HG03442 (cell line): ENCODE results near the gene CHTF18.

Experiments
- ATAC-seq: cut with Tn5 transposase; IDR thresholded peaks from one replicate; pipeline ENCODE4 v1.9.1; 2021; ENCODE audit warnings: mild to moderate bottlenecking, moderate library complexity; ENCODE audit not compliant: unreplicated experiment

The CHTF18 gene

DNA sequence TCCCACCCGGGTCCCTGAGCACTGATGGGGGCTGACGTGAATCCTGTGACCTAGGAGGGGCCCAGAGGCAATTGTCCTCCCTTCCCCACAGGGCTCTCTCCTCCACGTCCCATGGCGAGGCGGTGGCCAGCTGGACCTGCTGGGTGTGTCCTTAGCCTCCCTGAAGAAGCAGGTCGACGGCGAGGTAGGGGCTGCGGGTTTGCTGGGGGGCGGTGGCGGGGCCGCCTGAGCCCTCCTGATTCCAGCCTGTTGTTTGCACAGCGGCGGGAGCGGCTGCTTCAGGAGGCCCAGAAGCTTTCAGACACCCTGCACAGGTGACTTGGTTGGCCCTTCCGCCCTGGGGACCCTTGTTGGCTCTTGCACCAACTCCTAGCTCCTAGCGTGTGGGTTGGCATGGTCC lies 1.7 kb downstream of the CHTF18 start:
- ATAC-seq = no peak

DNA sequence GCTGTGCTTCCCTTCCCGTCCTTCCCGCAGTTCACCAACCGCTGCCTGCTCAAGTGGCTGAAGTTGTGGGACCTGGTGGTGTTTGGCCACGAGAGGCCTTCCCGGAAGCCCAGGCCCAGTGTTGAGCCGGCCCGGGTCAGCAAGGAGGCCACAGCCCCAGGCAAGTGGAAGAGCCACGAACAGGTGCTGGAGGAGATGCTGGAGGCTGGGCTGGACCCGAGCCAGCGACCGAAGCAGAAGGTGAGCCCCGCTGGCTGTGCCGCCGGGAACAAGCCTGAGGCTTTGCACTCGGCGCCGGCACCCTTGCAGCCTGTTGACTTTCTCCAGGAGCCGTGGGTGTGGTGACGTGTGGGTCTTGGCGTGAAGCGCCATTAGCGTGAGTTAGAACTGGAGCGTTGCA lies 2.7 kb downstream of the CHTF18 start:
- no peak for ATAC-seq

DNA sequence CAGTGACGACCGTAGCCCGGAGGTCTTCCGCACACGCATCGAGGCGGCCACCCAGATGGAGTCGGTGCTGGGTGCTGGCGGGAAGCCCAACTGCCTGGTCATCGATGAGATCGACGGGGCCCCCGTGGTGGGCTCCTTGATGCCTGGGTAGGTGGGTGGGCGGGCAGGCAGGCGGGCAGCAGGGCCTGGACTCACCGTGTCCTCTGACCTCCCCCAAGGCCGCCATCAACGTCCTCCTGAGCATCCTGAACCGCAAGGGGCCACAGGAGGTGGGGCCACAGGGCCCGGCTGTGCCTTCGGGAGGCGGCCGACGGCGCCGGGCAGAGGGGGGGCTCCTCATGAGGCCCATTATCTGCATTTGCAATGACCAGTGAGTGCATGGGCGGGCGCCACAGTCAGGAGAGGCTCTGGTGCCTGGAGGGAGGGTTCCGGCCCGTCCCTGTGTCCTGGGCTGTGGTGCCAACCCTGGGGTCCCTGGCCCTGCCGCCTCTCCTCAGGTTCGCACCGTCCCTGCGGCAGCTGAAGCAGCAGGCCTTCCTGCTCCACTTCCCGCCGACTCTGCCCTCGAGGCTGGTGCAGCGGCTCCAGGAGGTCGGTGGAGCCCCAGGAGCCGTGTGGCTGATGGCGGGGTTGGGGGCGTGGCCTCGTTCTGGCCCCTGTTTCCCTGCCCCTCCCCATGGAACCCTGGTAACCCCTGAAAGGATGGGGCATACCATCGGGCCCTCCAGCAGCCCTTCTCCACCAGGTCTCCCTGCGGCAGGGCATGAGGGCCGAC lies 4.0 kb downstream of the CHTF18 start:
- no peak for ATAC-seq

DNA sequence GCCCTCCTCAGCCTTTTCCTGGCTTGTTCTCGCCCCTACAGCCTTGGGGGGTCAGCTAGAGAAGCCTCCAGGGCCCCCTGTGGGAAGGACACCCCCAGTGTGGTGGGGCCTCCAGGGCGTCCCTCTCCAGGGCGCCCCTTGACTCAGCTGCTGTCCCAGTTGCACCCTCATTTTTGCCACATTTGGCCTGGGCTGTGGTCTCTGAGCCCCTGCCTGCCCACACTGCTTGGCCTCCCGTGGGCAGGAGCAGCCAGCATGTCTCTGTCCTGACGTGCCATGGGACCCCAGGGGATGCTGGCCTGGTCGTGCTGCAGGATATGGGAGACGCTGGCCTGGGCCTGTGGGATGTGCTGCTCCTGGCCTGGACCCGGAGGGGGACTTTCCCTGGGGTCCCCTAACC lies 5.0 kb downstream of the CHTF18 start:
- no peak for ATAC-seq

DNA sequence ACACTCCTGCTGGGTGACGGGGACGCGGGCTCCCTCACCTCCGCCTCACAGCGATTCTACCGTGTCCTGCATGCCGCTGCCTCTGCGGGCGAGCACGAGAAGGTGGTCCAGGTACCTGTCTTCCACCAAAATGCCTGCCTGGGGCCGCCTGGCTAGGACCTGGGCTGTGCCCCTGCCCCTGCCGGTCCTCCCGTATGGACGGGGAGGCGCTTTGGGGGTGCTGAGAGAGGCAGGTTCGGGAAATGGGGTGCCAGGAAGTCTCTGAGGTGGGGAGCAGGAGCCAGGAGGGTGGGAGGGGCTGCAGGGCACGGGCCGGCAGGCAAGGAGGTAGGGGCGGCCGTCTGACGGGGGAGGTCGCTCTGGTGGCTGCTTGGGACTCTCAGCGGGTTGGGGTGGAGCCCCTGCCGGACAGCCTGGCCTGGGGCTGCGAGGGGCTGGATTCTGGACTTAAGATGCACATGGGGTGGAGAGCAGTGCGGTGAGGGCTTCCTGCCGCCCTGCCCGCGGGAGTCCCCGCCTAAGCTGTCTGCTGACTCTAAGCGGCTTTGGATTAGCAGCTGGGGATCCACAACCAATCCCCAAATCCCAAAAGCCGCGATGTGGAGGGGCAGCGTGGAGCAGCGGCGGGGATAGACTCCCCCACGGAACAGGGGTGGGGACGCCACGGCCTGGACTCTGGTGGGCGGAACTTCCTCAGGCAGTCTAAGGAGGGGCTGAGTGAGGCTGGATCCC lies 5.8 kb downstream of the CHTF18 start:
- ATAC-seq = no peak

DNA sequence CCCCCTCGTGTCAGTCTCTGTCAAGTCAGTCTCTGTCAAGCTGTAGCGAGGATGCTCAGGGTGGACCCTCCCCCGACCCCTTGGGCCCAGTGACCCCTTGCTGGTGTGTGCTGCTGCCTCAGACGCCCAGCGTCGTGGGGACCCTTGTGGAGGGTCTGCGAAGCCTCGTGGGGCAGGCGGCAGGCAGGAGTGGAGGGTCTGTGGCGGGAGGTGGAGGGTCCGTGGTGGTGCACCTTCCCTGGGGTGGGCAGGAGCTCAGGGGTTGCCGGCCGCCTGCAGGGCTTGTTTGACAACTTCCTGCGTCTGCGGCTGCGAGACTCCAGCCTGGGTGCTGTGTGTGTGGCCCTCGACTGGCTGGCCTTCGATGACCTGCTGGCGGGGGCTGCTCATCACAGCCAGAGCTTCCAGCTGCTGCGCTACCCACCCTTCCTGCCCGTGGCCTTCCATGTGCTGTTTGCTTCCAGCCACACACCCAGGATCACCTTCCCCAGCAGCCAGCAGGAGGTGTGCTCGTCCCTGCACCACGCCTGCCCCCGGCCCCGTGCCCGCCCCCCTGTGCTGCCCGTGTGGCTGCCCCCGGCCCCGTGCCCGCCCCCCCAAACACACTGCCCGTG lies 6.5 kb downstream of the CHTF18 start:
- ATAC-seq = no peak

DNA sequence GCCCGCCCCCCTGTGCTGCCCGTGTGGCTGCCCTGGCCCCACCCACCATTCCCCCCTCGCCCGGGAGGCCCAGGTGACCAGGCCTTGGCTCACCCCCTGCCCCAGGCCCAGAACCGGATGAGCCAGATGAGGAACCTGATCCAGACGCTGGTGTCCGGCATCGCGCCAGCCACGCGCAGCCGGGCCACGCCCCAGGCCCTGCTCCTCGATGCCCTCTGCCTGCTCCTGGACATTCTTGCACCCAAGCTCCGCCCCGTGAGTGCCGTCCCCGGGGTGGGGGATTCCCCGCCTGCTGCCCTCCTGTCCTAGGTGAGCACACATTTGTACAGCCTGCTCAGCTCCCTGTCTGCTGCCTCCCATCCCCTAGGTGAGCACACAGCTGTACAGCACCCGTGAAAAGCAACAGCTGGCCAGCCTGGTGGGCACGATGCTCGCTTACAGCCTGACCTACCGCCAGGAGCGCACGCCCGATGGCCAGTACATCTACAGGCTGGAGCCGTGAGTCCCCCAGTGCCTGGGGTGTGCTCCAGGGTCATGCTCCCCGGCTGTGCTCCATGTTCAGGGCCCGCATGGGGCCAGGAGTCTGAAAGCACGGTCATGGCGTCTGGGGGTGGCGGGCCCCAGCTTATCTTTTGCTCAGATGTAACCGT lies 7.3 kb downstream of the CHTF18 start:
- ATAC-seq = no peak

DNA sequence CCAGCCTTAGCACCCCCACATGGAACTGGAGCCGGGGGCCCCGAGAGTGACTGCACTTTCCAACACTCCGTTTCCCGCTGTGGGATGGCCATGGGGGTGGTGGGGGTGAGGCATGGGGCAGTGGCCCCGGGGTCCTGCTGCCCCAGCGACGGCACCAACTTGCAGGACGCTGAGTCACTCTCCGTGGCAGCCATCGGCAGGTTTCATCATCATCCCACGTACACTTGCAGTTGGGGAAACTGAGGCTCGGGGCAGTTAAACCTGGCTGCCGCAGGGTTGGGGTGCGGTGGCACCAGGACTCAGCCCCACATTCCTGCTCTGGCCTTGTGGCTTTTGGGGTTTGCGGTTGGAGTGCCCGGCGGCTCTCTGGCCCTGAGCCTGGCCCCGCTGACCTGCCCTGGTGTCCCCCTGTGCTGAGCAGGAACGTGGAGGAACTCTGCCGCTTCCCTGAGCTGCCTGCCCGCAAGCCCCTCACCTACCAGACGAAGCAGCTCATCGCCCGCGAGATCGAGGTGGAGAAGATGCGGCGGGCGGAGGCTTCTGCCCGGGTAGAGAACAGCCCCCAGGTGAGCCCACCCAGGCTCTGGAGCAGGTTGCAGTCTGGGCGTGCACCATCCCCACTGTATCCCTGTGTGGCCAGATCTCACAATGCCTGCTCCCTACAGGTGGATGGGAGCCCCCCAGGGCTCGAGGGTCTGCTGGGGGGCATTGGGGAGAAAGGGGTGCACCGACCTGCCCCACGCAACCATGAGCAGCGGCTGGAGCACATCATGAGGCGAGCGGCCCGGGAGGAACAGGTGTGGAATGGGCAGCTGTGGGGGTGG lies 8.1 kb downstream of the CHTF18 start:
- ATAC-seq = no peak

DNA sequence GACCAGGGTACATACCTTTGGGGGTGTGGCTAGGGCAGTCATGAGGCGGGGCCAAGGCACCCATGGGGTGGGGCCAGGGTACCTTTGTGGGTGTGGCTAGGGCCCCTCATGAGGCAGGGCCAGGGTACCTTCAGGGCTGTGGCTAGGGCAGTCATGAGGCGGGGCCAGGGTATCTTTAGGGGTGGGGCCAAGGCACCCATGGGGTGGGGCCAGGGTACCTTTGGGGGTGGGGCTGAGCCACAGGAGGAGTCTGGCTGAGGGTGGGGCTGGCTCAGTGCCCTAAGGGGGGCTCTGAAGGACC lies 8.7 kb downstream of the CHTF18 start:
- ATAC-seq = no peak

DNA sequence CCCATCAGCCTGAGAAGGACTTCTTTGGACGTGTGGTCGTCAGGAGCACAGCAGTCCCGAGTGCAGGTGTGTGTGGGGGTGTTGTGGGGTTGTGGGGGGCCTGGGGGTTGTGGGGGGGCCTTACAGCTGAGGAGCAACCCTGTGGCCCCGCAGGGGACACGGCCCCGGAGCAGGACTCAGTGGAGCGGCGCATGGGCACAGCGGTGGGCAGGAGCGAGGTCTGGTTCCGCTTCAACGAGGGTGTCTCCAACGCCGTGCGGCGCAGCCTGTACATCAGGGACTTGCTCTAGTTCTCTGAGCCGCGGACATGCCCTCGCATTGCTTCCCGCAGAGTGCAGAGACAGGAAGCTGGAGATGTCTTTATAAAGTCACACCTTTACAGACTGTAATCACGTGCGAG lies 9.3 kb downstream of the CHTF18 start:
- no peak for ATAC-seq

DNA sequence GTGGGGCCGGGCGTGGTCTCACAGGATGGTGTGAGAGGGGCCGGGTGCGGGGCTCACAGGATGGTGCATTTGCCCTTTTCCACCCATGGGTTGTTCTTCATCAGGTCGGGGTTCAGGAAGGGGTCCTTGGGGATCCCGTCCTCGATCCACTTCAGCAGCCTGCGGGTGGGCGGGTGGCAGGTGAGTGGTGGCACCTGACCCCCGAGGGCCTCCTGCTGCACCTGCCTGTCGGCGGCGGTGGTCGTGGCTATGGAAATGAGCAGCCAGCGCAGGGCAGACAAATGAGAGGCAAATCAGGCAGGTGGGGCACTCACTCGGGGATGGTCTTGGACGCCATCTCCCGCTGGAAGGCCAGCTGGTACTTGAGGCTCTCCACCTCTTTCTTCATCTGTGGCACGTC lies 10.2 kb downstream of the CHTF18 start:
- no peak for ATAC-seq

DNA sequence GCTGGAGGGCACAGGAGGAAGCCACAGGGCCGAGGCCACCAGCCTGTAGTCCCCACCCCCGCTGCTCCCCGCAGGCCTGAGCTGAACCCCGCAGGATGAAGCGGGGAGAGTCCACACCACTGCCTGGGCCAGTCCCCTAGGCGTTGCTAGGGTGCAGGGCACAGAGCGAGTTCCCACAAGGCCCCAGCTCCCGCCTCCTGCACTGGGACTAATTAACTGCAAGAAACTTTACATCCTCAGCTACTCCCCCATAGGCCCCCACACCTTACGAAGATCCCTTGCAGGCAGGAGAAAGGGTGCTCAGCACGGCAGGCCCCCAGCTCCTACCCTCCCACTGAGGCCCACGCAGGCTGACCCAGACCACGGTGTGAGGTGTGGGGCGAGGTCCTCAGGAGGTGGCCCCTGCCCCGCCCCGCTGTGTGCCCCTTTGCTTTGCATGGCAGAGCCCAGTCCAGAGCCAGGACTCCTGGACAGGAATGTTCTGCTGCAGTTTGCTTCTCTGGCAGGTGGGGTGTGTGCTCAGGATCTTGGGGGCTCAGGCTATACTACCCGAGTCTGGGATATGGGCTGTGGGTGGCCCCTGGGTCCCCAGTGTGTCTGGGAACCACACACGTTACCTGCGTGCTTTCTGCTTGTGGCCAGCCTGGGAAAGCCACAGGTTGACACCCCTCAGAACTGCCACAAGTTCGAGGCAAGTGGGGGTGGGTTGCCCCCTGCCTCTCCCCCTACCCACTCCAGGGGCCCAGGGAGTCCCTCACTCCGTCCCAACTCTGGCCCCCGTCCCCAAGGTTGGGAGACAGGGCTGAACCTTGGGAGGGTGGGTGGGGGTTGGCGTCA lies 10.9 kb downstream of the CHTF18 start:
- ATAC-seq = no peak

DNA sequence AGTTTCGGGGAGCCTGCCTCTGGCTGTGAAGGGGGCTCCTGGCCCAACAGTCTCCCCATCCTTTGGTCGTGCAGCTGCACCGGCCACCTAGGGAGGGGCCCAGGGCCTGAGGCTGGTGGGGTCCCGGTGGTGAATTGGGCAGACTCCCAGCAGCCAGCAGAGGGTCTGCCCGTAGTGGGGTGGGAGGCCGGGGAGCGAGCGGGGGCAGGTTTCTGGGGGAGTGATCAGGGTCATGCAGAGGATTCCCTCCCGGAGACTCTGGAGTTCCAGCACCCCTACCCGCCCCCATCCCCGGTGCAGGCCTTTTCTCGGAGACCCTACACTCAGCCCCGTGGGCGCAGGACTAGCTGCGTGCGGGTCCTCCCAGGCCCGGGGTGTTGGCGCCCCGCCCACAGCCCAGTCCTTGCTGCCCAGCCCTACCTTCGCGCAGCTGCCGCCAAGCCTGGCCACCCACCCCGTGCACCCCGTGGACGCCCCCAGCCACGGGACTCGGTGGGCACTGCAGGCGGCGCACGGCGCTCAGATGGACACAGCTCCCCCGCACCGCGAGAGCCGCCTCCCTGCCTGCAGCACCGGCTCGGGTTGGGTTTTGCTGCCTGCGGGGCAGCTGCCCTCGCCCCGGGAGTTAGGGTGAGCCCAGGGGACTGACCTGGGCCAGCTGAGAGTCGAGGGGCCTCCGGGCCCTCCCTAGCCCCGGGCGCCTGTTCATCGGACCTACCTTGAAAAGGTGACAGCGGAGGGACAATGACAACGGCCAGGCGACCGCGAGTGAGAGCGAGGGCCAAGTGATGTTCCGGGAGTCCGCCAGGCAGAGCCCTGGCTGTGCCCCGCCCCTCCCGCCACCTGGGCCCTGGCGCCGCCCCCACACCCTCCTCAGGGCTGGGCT lies 11.8 kb downstream of the CHTF18 start, which contains the start of gene GNG13:
GNG13 (minus strand) TSS at position 787 of the 886 bp plus-strand sequence. CDS start 1,657 bp downstream, outside the sequence.
- no peak for ATAC-seq

DNA sequence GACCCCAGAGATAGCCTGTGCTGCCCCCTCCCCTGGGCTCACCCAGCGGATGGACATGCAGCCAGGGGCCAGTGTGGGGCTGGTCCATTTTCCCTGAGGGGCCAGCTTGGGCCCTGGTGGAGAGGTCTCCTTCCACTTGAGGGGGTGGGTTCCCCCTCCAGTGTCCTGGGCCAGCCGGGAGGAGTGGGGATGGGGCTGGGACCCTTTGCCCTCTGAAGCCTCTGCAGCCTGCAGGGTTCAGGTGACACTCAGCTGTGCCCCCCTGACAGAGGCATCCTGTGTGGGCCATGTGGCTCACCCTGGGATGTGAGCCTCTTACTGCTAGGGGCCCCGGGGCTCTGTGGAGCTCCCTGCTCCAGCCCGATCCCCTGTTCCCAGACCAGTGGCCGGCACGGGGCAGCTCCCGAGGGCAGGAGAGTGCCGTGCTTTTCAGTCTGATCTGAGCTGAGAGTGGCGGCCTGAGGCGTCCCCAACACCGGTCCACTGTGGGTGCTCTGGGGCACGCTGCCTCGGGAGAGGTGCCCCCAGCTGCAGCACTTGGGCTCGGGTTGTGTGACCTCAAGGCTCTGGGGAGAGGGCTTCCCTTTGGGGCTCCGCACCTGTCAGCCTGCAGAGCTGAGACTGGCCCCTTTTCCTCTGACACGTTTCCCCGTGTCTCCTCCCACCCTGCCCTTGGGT lies 12.6 kb downstream of the CHTF18 start:
- ATAC-seq = no peak

DNA sequence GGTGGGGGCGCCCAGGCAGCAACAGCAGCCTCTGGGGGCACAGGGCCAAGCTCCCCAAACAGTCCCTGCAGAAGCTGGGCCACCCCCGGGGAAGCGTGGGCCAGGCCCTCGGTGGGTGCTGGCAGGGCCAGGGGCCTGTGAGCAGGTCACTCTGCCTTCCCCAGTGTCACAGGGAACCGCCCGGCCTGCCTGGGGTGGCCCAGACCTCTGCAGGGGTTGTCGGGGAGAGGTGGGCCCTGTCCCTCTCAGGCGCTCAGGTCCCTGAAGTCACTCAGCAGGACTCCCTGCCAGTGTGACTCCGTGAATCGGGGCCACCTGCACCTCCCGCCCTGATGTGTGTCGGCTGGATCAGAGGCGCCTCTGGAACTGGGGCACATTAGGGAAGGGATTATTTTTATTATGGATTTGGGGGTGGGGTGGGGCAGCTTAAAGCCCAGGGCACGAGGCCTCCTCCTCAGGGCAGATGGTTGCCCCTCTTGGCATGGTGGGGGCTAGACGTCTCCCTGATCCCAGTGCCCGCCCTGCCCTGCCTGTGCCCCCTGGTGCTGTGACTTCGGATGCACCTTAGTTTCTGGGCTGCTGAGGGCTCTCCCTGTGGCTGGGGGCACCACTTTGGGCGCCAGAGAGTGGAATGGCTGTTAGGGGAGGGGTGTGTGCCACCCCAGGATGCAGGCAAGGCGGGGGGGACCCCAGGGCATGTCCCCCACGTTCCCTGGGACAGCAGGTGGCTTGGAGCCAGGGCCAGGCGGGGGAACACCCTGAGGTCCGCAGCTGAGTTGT lies 13.4 kb downstream of the CHTF18 start:
- no peak for ATAC-seq

DNA sequence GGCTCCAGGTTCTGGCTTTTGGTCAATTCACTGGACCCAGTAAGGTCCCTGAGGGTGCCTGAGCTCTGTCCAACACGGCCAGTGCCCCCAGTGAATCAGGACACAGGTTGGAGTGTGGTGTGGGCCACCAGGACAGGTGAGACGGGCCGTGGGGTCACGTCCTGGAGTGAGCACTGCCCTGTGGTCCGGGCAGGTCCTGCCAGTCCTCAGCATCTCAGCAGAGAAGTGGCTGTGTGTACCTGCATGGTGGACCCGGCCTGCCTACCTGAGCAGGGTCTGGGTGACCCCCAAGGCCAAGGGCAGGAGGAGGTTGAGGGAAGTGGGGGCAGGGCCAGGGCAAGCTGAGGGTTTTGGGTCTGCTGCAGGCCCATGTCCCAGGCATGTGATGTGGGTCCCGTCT lies 14.0 kb downstream of the CHTF18 start:
- no peak for ATAC-seq

DNA sequence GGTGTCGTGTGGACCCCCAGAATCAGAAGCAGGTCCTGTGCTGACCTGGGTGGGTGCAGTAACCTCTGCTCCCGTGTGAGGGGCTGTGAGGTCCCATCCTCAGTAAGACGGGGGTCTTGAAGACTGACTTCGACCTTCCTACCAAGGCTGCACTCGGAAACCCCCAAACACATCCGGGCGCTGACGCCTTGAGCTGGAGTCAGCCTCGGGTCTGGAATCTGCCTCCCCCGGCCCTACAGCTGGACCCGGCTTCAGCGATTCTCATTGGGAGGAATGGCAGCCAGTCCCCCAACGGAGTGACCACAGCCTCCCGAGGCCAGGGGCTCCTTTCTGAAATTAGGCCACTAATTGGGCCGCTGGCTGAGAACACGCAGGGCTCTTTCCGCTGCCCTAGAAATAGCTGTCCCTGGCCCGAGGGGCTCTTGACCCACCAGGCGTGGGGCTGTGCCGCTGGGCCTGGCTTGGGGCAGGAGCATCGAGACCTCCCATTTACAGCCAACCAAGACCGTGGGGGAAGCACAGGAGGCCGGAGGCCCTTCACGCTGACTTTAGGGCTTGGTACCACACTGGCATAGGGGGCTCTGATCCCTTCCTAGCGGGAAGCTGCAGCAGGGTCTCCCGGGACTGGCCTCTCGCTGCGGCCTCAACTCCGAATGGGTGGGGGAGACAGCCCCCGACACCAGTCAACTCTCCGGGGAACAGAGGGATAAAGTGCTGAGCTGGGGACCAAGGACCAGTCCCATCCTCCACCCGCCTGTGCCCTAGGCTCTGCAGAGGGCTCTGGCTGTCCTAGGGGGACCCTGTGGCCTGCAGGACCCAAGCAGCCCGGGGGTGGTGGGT lies 14.7 kb downstream of the CHTF18 start:
- no peak for ATAC-seq
